Measurements from ENCODE around the gene SVEP1.

Gene SVEP1

GRCh38 chr9:110517483-110517882 lies 62.1 kb downstream of the SVEP1 start:
- FAIRE-seq, result no peak

- FAIRE-seq, result no peak
Observed at GRCh38 chr9:110514897-110515296, 64.6 kb downstream of the SVEP1 start.

- no peak for FAIRE-seq
Observed at GRCh38 chr9:110512817-110513216, 66.7 kb downstream of the SVEP1 start.

GRCh38 chr9:110509792-110510191 lies 69.7 kb downstream of the SVEP1 start:
- FAIRE-seq, result no peak

DNA sequence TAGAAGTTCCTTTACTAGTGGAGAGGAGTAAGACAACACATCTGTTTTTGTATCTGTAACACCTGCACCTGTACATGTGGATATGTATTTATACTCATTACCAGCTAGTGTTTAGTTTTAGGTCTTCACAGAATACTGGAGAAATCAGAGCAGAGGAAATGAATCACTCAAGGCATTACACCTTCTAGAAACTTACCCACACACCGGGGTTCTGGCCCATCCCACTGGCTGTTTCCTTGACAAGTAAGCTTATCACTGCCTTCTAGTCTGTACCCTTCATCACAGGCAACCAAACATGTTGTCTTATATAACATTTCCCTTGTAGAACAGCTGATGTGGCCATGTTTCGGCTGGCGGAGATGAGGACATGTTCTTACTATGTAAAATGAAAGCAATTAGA lies 76.7 kb downstream of the SVEP1 start:
- FAIRE-seq, result no peak

DNA sequence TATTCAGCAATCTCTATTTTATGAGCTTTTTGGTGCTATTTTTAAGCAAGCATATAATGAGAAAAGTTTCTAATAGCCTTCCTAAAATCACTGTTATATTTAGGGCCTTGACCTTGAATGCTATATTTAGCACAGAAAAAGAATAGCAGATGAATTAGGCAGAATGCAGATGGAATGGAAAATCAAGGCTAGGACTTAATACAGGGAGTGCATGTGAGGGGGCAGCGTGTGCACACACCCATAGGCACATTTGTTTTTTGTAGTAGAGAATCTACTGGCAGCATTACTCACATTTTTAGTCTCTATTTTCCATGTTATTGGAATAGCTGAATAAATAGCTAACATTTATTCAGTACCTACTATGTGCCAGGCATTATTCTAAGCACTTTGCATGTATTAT lies 79.9 kb downstream of the SVEP1 start:
- FAIRE-seq, result no peak

- FAIRE-seq, result no peak
Observed at GRCh38 chr9:110487196-110487595, 92.3 kb downstream of the SVEP1 start.

- no peak for FAIRE-seq
Observed at GRCh38 chr9:110486218-110486617, 93.3 kb downstream of the SVEP1 start.

DNA sequence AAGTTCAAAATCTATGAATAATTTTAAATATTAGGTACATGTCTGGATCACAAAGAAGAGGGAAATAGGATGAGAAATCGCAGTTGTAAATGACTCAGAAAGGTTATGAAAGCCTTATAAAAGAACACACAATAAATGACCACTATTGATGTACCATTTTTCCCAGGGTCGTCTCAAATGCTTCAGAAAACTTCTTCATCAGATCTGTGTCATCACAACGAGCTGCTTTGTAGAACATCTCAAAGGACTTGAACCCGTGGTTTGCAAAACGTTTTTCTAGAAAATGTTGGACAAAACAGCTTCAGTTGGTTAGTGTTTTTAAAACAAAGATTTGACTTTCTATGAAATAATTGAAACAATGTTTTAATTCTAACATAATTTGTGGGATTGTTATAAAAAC lies 100.1 kb downstream of the SVEP1 start:
- FAIRE-seq, result no peak

DNA sequence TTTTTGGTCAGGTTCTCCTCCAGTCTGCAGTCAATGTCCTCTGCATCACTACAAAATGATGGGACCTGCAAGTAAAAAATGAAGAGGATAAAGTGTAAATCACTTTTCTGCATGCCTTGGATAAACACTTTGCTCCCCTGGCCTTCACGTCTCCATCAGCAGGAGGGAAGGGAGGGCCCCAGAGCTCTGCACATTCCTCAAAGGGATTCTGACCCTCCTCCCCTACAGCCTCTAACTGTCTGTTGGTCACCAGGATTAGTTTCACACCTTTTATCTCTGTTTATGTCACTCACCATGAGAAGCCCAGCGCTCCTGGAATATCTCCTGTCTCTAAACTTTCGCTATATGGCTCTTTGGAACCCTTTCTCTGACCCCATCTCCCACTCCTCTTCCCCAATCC lies 103.3 kb downstream of the SVEP1 start:
- no peak for FAIRE-seq

DNA sequence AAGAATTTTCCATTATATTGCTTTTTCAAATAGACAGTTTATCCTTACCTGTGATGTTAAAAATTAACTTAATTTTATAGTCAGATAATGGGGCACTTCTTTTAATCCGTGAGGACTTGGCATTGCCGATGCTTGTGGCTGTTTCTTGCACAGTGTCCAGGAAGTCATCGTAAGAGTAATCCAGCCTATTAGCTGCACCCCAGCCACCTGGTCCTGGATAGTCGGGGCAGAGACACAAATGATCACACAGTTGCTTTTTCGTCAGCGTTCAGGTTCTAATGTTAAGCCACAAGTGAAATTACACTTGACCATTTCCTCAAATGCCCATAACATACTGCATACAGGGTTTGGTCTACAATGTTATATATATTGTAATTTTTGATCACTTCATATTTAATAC lies 107.4 kb downstream of the SVEP1 start:
- no peak for FAIRE-seq

- no peak for FAIRE-seq
Observed at GRCh38 chr9:110468950-110469349, 110.6 kb downstream of the SVEP1 start.

- FAIRE-seq, result no peak
Observed at GRCh38 chr9:110465190-110465589, 114.4 kb downstream of the SVEP1 start.

DNA sequence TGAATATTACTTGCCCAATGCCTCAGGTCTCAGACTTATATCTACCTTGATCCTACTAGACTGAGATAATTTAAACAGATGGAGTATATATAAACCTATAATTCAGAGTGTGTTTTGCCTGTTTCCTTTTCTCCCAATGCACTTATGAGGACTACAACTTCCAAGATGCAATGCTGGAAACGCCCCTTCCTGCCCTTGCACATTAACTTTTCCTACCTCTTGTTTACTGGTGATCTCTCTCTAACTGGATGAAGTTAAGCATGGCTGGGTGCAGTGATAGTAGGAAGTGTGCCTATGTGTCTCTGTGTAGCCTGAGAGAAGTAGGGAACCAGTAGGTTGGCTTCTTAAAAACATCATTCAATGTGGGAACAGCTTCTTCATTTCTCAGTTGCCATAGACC lies 115.2 kb downstream of the SVEP1 start:
- FAIRE-seq, result no peak

GRCh38 chr9:110463499-110463898 lies 116.0 kb downstream of the SVEP1 start:
- no peak for FAIRE-seq

DNA sequence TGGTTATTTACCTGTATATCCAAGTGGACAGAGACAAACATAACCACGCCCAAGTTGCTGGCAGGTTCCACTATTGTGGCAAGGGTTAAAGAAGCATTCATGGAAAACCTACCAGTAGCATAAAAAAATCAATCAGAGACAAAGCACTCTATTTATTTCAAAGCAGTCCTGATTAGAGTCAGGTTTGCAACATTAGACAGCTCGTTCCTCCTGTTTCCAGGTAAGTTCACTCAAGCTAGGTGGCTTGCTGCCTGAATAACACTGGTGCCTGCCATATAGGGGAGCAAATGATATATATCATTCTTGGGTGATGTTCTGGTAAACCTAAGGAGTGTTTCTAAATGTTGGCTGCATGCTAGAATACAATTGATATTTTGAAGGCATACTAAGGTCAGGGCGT lies 122.3 kb downstream of the SVEP1 start:
- FAIRE-seq, result no peak

DNA sequence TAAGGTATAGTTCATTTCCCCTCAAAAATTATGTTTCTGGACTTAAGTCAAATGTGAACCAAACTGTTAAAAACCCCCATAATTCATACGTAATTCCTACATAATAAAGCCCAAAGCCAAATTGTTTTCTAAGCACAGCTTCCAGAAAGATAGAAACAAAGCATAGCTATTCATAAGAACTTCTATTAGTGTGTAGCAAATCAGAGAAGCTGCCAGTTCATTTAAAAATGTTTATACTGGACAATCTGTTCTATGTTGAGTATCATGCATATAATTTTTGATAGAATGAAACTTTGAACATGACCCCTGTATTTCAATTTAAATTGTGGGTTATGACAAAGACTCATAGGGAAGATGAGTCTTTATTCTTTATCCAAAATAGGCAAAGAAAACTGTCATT lies 122.9 kb downstream of the SVEP1 start:
- FAIRE-seq, result no peak

GRCh38 chr9:110455860-110456259 lies 123.7 kb downstream of the SVEP1 start:
- no peak for FAIRE-seq

GRCh38 chr9:110452227-110452801 lies 127.2 kb downstream of the SVEP1 start:
- peak; percentile 36 for FAIRE-seq

- FAIRE-seq, result no peak
Observed at GRCh38 chr9:110451726-110452125, 127.8 kb downstream of the SVEP1 start.

DNA sequence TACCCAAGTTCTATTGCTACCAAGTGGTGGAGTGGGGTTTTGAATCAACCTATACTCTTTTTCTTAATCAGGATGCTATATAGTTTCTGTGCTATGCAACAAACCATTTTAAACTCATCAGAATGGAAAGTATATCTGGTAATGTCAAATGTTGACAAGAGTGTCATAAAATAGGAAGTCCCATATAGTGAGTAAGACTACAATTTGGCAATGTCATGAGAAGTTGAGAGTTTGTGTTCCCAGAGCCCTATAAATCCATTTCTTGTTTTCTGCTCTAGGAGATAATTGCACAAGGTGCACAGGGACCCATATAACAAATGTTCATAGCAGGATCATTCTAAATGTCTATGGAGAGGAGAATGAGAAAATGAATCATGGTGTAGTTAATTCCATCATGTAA lies 132.1 kb downstream of the SVEP1 start:
- FAIRE-seq, result no peak

DNA sequence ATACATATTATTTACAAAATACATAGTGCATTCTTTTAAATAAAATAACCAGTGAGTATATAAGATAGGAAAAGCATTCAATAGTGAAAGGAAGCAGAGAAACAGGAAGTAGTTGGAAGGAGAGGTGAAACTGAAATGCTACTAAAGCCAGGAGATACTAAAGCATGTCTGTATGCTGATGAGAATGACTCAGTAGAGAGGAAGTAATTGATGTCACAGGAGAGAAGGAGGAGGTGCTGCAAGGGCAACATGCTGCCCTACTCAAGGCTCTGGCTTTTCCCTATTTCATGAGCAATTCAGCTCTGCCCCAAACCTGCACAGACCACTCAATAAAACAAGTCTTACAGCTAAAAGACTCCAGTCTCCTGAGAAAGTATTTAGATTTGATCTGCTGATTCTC lies 133.4 kb downstream of the SVEP1 start:
- FAIRE-seq, result no peak

DNA sequence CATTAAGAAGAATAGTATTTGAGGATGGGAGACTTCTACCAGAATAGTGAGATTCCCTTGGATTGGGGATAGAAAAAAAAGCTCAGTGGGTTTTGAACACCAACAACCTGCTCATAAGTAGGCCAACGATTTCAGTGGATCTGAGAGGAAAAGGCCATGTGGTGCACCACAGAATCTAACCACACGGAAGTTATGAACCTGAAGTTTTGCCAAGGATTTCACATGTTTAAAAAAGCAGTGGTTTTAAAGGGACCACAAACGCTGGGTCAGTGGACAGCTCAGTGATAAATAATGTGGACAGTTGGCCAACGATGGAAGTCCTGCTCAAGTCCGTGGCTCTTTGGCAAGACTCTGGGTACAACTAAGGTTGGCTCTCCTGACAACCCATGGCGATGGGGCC lies 134.6 kb downstream of the SVEP1 start:
- FAIRE-seq, result no peak

GRCh38 chr9:110443866-110444220 lies 135.7 kb downstream of the SVEP1 start:
- FAIRE-seq, result no peak

GRCh38 chr9:110443146-110443865 lies 136.2 kb downstream of the SVEP1 start:
- no peak for FAIRE-seq

Data from islet of Langerhans (tissue), 1 donor.